Skeletal muscle satellite cell (primary cell): Measurements from ENCODE around the gene KHDRBS2.

Experiments used
- H3K27me3 ChIP-seq: 2 replicates; pipeline ENCODE4 v1.7.0; 2013; ENCODE audit warnings: low read length; ENCODE audit not compliant: control insufficient read depth, insufficient read depth
- H3K36me3 ChIP-seq: 2 replicates; pipeline ENCODE4 v1.7.0; 2013; ENCODE audit warnings: mild to moderate bottlenecking, control low read depth, low read length; ENCODE audit not compliant: insufficient read depth
- H3K4me1 ChIP-seq: 2 replicates; pipeline ENCODE4 v1.7.0; 2013; ENCODE audit warnings: low read length; ENCODE audit not compliant: control insufficient read depth, insufficient read depth
- H3K4me2 ChIP-seq: 2 replicates; pipeline ENCODE4 v1.7.0; 2013; ENCODE audit warnings: mild to moderate bottlenecking, low read length
- H3K4me3 ChIP-seq: 2 replicates; pipeline ENCODE4 v1.7.0; 2013; ENCODE audit warnings: low read length
- H3K9ac ChIP-seq: 2 replicates; pipeline ENCODE4 v1.7.0; 2013; ENCODE audit warnings: mild to moderate bottlenecking, low read depth, low read length, moderate library complexity
- H3K9me3 ChIP-seq: replicated peaks from 2 replicates; pipeline ENCODE4 v1.7.0; 2013; ENCODE audit warnings: mild to moderate bottlenecking, control low read depth, low read length

The KHDRBS2 gene

DNA sequence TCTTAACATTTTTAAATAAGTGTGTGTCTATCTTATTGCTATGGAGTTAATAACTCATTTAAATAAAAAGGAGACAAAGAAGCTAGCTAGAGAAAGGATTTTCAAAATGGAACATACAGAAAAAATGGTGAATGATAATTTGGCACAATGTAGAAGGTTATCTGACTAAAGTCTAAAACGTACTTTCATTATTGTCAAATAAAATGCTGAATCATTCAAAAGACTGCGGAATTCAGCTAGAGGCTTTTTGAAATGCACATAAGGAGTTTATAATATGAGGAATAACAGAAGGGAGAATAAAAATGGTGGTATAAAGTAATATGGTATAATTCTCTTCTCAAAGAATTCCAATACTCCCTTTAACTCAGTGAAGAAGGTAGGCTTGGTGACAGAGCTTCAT, 597.9 kb downstream of the KHDRBS2 start:
- no peak overlapping the region for H3K9ac ChIP-seq
- H3K27me3 ChIP-seq, result no peaks in the 10 kb centered on the region
- H3K36me3 ChIP-seq, result no peaks in the 10 kb centered on the region
- H3K9me3 ChIP-seq, result peaks cover 3% of the 10 kb centered on the region
- H3K4me3 ChIP-seq, result no peak overlapping the region
- no peak overlapping the region for H3K4me2 ChIP-seq
- H3K4me1 ChIP-seq, result no peaks in the 10 kb centered on the region

DNA sequence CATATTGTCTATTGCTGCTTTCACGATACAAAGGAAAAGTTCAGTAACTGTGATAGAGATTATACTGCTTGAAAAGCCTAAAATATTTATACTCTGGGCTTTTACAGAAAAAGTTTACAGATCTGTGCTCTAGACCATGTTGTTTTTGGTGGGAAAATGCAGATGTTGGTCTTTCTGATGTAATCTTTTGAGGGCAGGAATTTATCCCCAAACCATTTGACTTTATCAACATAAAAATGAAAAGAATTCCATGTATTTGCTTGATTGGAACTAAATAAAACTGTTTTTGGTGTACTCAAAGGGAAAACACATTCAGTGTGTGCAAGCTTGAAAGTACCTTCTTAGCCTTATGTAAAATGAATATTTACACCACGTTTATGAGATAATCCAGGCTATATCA, 603.5 kb downstream of the KHDRBS2 start:
- no peak overlapping the region for H3K4me2 ChIP-seq
- no peaks in the 10 kb centered on the region for H3K27me3 ChIP-seq
- no peak overlapping the region for H3K4me3 ChIP-seq
- peaks cover 2% of the 10 kb centered on the region for H3K9me3 ChIP-seq
- no peaks in the 10 kb centered on the region for H3K4me1 ChIP-seq
- H3K9ac ChIP-seq, result no peak overlapping the region
- no peaks in the 10 kb centered on the region for H3K36me3 ChIP-seq

DNA sequence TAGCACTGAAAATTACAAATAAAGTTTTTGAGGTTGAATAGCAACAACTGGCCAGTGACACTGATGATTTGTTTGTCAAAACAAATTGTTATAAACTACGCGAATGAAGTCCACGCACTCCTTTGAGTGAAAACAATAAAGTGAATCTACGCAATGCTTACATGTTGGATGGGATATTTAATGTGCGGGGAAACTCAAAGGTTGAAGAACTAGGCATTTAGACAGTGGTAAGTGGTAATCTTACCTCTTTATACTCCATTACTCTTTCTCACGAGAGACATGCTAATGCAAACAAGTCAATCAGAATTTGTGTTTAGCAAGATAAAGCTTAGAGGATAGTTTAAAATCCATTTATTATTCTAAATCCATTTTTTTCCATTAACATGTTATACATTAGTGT, 606.4 kb downstream of the KHDRBS2 start:
- Histone ChIP-seq H3K27me3 (no peaks in the 10 kb centered on the region), H3K4me2 (no peak overlapping the region), H3K4me3 (no peak overlapping the region), H3K9ac (no peak overlapping the region), H3K36me3 (no peaks in the 10 kb centered on the region), H3K4me1 (no peaks in the 10 kb centered on the region), H3K9me3 (peaks cover 2% of the 10 kb centered on the region)

DNA sequence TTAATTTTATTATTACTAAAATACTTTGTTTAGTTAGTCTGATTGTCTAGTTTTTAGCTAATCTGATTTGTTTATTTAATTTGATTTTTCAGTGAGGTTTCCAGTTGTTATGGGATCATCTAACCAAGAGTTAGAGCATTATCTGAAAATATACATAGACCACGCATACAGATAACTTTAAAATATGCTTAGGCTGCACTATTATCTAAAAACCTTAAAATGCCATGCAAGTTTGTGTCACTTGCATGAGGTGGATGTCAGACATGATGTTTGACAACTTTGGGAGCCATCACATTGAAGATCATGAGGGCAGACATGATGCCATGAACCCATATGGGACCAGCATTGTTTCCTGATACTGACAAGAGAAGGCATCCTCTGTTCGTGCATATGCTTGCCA, 610.3 kb downstream of the KHDRBS2 start:
- no peak overlapping the region for H3K4me3 ChIP-seq
- no peaks in the 10 kb centered on the region for H3K36me3 ChIP-seq
- peaks cover 2% of the 10 kb centered on the region for H3K9me3 ChIP-seq
- no peak overlapping the region for H3K4me2 ChIP-seq
- no peak overlapping the region for H3K9ac ChIP-seq
- H3K4me1 ChIP-seq, result no peaks in the 10 kb centered on the region
- H3K27me3 ChIP-seq, result no peaks in the 10 kb centered on the region

DNA sequence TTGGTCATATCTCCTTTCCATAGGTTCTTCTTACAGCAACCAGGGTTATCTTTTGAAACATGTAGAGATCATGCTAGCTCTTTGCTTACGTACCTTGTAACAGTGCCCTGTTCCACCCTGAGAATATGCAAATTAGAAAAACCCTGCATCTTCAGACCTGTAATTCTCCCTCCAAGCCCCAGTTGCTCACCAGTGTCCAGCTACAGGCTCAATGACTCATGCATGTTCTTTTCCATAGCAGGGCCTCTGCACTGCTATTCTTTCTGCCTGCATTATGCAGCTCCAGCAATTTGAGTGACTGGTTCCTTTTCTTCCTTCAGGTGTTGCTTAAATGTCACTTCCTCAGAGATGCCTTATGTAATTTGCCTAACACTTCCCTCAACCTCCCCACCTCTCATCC, 636.2 kb downstream of the KHDRBS2 start:
- Histone ChIP-seq H3K4me3 (no peak overlapping the region), H3K4me1 (no peaks in the 10 kb centered on the region), H3K9me3 (no peaks in the 10 kb centered on the region), H3K36me3 (no peaks in the 10 kb centered on the region), H3K4me2 (no peak overlapping the region), H3K9ac (no peak overlapping the region), H3K27me3 (no peaks in the 10 kb centered on the region)

DNA sequence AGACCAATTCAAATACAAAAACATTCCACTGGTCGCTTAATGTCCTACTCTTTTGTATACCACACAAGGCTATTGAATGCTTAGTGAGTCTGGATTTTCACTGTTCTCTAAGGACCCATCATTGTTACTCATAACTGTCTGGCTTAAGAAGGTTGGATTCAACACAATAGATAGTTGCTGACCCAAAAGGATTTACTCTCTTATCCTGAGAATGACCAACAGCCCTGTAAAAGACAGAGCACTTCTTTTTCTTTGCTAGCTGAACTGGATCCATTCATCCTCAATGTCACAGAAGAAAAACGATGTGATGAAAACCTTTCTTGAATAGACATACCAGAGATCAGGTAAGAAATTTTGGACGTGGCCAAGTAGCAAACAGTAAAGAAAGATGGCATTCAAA, 645.6 kb downstream of the KHDRBS2 start:
- Histone ChIP-seq H3K4me1 (no peaks in the 10 kb centered on the region), H3K36me3 (no peaks in the 10 kb centered on the region), H3K4me2 (no peak overlapping the region), H3K27me3 (no peaks in the 10 kb centered on the region), H3K9ac (no peak overlapping the region), H3K4me3 (no peak overlapping the region), H3K9me3 (peaks cover 2% of the 10 kb centered on the region)
